GM18517 (cell line): Measurements from ENCODE around the gene LNX2.

ENCODE experiments used
- ATAC-seq: cut with Tn5 transposase; IDR thresholded peaks from one replicate; pipeline ENCODE4 v1.9.1; 2021; ENCODE audit warnings: mild to moderate bottlenecking, moderate library complexity; ENCODE audit not compliant: unreplicated experiment

The LNX2 gene

GRCh38 chr13:27570906-27571305 is 49.4 kb downstream of the LNX2 start:
- no peak for ATAC-seq

- ATAC-seq: no peak
Measured at GRCh38 chr13:27569405-27569804, 50.9 kb downstream of the LNX2 start.

- ATAC-seq: no peak
Measured at GRCh38 chr13:27565818-27566217, 54.5 kb downstream of the LNX2 start.

- ATAC-seq: no peak
Measured at GRCh38 chr13:27562457-27562856, 57.9 kb downstream of the LNX2 start.

- no peak for ATAC-seq
Measured at GRCh38 chr13:27559719-27560118, 60.6 kb downstream of the LNX2 start.

DNA sequence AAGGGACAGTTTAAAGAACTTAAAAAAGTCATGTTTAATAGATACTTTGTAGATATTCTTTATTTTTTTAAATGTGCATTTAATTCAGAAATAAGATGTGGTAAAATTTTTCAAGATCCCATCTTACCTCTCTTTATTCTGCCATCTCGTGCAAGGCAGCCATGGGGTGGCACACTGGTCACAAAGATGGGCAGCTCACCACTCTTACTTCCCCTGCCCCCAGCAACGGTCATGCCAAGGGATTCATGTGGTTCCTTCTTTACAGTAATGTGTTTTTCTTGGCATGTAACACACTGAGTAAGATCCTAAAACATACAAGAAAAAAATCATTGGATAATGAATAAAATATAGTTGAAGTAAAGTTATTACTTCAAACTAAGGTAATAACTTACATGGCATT is 64.2 kb downstream of the LNX2 start:
- no peak for ATAC-seq

GRCh38 chr13:27551562-27551961 is 68.8 kb downstream of the LNX2 start:
- ATAC-seq: no peak

DNA sequence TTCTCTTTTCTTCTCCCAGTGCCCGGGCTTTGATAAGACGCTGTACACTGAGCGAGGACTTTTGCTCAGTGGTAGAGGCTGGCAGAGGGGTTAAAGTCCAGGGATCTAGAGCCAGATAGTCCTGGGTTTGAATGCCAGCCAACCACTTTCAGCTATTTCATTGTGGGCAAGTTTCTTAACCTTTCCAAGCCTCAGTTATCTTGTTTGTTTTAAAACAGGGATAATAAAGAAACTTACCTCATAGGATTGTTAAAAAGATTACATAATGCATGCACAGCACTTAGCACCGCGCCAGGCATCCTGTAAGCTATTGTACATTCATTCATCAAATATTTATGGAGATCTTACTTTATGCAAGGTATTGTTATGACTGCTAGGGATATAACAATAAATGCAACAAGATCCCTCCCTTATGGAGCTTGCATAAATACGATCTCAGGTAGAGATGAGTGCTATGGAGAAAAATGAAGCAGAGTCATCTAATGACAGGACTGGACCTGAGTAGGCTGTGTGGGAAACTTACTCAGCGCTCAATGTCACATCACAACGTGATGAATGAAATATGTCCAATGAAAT is 70.8 kb downstream of the LNX2 start:
- ATAC-seq: no peak

DNA sequence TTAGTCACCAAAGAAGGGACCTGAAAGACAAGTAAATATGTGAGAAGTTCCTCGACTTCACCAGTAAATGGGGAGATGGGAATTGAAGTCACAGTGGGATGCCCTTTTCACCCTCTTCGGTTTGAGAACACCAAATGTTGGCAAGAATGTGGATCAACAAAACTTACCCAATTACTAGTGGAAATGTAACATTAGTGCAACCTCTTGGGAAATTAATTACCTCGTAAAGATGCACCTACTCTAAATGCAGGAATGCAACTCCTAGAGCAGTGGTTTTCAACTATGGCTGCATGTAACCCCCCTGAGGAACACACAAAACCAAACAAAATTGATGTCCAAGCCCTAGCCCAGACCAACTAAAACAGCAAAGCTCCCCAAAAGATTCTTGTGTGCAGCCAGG is 78.1 kb downstream of the LNX2 start:
- no peak for ATAC-seq

DNA sequence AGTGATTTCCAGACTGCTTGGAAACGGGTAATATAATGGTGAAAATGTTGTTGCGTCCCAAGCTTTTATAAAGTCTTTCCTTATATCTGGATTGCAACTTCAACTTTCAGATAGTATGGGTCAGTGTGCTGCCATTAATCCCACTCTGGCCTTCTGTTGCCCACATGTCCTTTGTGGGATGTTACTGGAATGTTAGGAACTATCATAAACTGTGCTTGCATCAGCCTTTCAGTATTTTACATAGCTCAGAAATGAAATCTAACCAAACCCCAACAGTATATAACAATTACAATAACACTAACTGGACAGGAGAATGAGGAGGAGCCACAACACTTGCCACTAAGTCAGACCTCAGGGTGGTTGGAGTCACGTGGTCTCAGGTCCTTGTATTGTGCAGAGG is 78.9 kb downstream of the LNX2 start:
- no peak for ATAC-seq

- no peak for ATAC-seq
Measured at GRCh38 chr13:27536361-27537101, 83.8 kb downstream of the LNX2 start.

GRCh38 chr13:27535546-27535945 is 84.8 kb downstream of the LNX2 start:
- no peak for ATAC-seq

- no peak for ATAC-seq
Measured at GRCh38 chr13:27534981-27535380, 85.3 kb downstream of the LNX2 start.

DNA sequence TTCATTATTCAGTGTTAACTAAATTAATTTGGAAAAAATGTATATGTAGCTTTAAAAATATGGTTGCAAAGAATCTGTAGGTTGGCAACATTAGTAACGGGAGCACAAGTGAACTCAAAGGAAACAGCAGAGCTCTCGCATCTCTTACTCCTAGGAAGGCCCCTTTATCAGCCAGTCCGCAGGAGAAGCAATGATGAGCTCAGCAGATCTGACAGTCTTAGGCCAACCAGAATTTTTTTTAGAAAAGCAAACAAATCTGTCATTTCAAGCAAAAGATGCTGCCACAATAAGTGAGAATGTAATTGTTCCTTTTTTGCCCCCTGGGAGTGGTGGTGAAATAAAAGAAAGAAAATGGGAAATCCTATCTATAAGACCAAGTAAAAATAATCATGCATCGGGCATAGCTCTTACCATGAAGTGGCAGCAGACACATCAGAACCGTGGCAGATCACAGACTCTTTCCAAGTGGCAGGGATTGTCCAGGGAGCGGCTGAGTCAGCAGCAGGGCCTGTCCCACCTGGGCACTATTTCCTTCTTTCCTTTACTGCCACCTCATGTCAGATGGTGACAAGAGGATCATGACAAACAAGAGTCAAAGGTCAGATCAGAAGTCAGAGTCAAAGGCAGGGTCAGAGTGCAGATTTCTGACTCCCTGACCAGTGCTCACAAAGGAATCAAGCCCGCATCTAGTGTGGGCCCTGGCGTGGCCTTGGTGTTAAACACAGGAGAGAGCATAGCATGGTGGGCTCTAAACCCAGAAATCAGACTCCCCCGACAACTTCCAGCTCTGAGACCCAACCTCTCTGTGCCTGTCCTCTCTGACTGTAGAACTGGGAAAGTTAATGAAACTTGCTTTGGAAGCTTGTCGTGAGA is 86.0 kb downstream of the LNX2 start:
- ATAC-seq: no peak

DNA sequence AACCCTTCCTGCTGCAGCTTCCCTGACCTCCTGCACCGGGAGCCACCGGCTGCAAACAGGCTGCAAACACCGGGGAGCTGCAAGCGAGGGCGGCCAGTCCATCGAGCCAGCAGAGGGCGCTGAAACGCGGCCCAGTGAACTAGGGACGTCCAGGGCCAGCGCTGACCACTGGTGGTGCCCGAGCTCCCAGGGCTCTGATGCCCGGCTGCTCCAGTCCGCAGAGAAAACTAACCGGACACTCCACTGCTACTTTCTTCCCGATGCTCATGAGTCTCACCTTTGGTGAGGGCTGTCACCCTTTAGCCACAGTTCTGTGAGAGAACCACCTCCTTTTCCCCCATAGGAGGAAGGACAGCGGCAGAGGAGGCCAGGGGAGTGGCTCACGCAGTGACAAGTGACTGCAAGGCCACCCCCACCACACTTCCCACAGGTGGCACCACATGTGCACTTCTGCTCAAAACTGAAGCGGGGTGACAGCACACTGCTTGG is 87.1 kb downstream of the LNX2 start:
- no peak for ATAC-seq

DNA sequence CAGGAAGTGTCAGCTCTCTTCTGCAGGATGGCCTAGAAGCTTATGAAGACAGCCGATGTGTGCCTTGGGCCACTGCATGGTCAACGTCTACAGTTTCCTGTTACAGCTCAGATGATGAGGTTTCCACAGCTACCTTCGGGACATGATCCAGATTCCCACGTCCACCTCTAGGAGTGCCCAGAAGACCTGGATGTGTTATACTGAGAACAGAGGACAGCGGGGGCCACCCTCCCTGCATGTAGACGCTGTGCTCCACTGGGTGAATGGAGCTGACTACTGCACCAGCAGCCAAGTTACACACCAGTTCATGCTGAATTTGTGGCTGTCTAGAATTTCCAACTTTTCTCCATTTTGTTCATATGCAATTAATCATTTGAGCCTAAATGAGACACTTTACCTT is 91.4 kb downstream of the LNX2 start:
- no peak for ATAC-seq

- ATAC-seq: no peak
Measured at GRCh38 chr13:27526516-27526915, 93.8 kb downstream of the LNX2 start.

- no peak for ATAC-seq
Measured at GRCh38 chr13:27524981-27525975, 95.1 kb downstream of the LNX2 start.

DNA sequence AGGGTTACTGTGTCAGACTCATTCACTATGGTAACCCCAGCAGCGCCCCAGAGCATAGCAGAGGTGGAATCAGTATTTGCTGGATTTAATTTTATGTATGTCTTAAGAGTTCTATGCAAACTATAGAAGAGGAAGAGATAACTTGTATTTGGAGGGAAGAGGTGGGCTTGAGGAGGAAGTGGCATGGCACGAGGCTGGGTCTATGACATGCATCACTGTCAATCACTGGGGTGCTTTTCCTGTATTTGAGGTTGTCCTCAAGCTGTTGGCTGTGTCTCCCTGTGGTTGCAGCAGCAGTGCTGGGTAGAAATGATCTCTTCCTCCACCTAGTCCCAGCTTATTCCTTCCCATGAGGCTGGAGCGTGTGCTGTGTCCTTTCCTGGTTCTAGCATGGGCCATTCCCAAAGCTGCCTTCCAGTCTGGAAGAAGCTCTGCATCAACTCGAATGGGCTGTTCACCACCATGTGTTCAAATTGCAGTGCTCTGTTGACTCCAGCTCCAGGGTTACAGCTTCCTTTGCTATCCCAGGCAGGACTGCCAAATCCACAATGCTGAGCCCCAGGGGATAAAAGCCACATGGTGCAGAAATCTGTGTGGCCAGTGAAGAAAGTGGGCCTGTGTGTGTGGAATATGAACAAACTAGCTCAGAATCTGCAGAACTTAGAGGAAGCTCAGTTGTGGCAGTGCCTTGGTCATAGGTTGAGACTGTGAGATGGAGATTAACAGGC is 96.8 kb downstream of the LNX2 start:
- no peak for ATAC-seq

- no peak for ATAC-seq
Measured at GRCh38 chr13:27522847-27523246, 97.5 kb downstream of the LNX2 start.
